ENCODE measurements around the gene ASCC2.

DNA sequence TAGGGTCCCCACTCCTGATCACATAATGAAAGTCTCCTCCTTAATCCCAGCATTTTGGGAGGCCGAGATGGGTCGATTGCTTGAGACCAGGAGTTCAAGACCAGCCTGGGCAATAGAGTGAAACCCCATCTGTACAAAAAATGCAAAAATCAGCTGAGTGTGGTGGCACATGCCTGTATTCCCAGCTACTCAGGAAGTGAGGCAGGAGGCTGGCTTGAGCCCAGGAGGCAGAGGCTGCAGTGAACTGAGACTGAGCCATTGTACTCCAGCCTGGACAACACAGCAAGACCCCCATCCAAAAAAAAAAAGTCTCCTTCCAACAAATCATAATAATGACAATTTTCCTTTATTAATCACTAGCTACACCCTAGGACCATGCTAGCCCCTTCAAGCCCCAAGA is 86.4 kb downstream of the ASCC2 start:
- TF ChIP-seq, protein P1, sequence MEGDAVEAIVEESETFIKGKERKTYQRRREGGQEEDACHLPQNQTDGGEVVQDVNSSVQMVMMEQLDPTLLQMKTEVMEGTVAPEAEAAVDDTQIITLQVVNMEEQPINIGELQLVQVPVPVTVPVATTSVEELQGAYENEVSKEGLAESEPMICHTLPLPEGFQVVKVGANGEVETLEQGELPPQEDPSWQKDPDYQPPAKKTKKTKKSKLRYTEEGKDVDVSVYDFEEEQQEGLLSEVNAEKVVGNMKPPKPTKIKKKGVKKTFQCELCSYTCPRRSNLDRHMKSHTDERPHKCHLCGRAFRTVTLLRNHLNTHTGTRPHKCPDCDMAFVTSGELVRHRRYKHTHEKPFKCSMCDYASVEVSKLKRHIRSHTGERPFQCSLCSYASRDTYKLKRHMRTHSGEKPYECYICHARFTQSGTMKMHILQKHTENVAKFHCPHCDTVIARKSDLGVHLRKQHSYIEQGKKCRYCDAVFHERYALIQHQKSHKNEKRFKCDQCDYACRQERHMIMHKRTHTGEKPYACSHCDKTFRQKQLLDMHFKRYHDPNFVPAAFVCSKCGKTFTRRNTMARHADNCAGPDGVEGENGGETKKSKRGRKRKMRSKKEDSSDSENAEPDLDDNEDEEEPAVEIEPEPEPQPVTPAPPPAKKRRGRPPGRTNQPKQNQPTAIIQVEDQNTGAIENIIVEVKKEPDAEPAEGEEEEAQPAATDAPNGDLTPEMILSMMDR (IDR thresholded peaks at IDR 0.05): no peak
- TF ChIP-seq POLR2A (IDR thresholded peaks at IDR 0.05): no peak
